ENCODE measurements around the gene MGLL.

- TF ChIP-seq, protein P1, sequence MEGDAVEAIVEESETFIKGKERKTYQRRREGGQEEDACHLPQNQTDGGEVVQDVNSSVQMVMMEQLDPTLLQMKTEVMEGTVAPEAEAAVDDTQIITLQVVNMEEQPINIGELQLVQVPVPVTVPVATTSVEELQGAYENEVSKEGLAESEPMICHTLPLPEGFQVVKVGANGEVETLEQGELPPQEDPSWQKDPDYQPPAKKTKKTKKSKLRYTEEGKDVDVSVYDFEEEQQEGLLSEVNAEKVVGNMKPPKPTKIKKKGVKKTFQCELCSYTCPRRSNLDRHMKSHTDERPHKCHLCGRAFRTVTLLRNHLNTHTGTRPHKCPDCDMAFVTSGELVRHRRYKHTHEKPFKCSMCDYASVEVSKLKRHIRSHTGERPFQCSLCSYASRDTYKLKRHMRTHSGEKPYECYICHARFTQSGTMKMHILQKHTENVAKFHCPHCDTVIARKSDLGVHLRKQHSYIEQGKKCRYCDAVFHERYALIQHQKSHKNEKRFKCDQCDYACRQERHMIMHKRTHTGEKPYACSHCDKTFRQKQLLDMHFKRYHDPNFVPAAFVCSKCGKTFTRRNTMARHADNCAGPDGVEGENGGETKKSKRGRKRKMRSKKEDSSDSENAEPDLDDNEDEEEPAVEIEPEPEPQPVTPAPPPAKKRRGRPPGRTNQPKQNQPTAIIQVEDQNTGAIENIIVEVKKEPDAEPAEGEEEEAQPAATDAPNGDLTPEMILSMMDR (IDR thresholded peaks at IDR 0.05; ENCODE audit: low read depth, low read length, missing input control): no peak
- no peak for TF ChIP-seq TAF1 (conservative IDR thresholded peaks at IDR 0.05)
- TF ChIP-seq GABPA (IDR thresholded peaks at IDR 0.05 in 1 of 2, conservative IDR thresholded peaks at IDR 0.05 in 1 of 2): no peak
- no peak for TF ChIP-seq RAD21 (IDR thresholded peaks at IDR 0.05)
- TF ChIP-seq YY1 (IDR thresholded peaks at IDR 0.05): no peak
- TF ChIP-seq, protein P2, sequence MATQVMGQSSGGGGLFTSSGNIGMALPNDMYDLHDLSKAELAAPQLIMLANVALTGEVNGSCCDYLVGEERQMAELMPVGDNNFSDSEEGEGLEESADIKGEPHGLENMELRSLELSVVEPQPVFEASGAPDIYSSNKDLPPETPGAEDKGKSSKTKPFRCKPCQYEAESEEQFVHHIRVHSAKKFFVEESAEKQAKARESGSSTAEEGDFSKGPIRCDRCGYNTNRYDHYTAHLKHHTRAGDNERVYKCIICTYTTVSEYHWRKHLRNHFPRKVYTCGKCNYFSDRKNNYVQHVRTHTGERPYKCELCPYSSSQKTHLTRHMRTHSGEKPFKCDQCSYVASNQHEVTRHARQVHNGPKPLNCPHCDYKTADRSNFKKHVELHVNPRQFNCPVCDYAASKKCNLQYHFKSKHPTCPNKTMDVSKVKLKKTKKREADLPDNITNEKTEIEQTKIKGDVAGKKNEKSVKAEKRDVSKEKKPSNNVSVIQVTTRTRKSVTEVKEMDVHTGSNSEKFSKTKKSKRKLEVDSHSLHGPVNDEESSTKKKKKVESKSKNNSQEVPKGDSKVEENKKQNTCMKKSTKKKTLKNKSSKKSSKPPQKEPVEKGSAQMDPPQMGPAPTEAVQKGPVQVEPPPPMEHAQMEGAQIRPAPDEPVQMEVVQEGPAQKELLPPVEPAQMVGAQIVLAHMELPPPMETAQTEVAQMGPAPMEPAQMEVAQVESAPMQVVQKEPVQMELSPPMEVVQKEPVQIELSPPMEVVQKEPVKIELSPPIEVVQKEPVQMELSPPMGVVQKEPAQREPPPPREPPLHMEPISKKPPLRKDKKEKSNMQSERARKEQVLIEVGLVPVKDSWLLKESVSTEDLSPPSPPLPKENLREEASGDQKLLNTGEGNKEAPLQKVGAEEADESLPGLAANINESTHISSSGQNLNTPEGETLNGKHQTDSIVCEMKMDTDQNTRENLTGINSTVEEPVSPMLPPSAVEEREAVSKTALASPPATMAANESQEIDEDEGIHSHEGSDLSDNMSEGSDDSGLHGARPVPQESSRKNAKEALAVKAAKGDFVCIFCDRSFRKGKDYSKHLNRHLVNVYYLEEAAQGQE (IDR thresholded peaks at IDR 0.05): no peak
- no peak for TF ChIP-seq RXRA (IDR thresholded peaks at IDR 0.05)
- no peak for TF ChIP-seq MAX (IDR thresholded peaks at IDR 0.05)
- no peak for TF ChIP-seq EGR1 (IDR thresholded peaks at IDR 0.05; ENCODE audit: low read depth in 2 of 2)
- no peak for TF ChIP-seq JUND (IDR thresholded peaks at IDR 0.05)
Measured at GRCh38 chr3:127733781-127734180, 88.5 kb downstream of the MGLL start.
